ENCODE measurements around the gene RTN4.

- TF ChIP-seq, protein P1, sequence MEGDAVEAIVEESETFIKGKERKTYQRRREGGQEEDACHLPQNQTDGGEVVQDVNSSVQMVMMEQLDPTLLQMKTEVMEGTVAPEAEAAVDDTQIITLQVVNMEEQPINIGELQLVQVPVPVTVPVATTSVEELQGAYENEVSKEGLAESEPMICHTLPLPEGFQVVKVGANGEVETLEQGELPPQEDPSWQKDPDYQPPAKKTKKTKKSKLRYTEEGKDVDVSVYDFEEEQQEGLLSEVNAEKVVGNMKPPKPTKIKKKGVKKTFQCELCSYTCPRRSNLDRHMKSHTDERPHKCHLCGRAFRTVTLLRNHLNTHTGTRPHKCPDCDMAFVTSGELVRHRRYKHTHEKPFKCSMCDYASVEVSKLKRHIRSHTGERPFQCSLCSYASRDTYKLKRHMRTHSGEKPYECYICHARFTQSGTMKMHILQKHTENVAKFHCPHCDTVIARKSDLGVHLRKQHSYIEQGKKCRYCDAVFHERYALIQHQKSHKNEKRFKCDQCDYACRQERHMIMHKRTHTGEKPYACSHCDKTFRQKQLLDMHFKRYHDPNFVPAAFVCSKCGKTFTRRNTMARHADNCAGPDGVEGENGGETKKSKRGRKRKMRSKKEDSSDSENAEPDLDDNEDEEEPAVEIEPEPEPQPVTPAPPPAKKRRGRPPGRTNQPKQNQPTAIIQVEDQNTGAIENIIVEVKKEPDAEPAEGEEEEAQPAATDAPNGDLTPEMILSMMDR (IDR thresholded peaks at IDR 0.05) = no peak
- no peak for TF ChIP-seq POLR2A (IDR thresholded peaks at IDR 0.05)
These were observed 7.2 kb upstream of the RTN4 start for GRCh38 chr2:55057474-55057873.

All from uterus (tissue), 2 donors.